HG03159 (cell line): Measurements from ENCODE around the gene PFKFB3.
A peak's percentile ranks its signal among the peaks of the same experiment; 100 is the strongest.

Source experiments
- ATAC-seq: cut with Tn5 transposase; IDR thresholded peaks from one replicate; pipeline ENCODE4 v1.9.1; 2021; ENCODE audit warnings: mild to moderate bottlenecking, moderate library complexity; ENCODE audit not compliant: unreplicated experiment

The PFKFB3 gene

DNA sequence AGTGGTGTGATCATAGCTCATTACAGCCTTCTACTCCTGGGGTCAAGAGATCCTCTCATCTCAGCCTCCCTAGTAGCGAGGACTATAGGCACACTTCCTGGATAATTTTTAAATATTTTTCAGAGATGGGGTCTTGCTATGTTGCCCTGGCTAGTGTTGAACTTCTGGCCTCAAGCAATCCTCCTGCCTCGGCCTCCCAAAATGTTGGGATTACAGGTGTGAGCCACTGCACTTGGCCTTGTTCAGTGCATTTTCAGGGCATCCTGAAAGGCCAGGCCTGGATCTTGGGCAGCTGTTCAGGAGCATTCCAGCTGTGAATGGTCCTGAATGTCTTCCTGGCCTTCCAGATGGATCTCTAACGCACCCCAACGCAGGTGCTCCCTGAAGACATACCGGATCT, 95.7 kb downstream of the PFKFB3 start:
- ATAC-seq: no peak

DNA sequence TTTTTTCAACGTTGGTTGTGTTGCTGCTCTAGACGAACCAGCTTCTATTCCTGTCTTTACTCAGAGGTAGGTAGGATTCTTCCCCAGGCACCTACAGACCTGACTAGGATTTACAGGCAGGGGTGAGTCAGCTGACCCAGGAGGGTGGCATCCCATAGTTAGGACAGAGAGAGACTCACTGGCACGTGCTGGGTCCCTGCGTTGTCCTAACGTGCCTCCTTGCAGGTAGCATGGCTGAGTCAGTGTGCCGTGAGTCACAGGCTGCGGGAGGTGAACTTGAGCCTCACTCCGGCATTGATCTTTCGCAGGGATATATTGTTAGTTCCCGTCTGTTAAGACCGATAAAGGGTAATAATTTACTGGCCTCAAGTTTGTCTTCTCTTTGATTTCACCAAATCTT, 96.5 kb downstream of the PFKFB3 start:
- ATAC-seq: no peak

DNA sequence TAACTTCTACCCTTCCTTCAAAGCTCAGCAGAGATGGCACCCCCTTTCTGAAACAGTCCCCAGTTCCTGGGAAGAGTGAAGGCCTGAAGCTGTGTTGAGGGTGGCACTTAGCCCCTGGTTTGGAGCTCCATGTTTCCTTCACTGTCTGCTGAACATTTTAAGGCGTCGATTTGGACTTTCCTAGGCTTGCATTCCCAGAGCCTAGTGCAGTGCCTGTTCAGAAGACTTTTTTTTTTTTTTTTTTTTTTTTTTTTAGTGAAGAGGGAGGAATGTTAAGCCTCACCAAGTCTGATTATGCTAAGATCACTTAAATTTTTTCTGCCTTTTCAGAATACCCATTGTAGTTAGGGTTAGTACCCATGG, 97.0 kb downstream of the PFKFB3 start:
- no peak for ATAC-seq

DNA sequence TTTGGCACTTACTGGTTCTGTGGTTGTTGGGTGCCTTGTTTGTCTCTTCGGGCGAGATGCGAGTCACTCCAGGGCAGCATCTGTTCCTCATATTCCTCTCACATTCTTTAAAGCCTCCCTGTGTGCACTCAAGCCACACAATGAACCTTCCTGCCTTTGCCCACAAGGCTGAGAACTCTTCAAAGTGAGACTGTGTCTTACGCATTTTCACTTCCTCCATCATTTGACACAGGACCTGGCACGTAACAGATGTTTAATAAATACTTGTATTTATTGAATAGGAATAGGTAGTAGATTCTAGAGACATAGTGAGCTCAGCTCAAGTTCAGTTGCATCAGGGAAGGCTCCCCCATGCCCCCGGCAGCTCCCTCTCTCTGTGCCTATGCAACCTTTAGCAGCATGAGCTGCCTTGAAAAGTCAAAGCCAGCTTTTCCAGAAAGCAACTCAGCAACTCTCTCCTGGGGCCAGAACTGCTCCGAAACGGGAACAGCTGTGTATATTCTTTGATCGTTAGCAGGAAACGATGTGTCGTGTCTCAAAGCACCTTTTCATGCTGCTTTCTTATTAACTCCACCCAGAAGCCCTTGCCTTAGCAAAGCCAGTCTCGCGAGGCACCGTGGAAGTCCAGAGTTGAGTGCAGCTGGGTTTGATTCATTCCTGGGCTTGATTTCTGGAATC, 97.5 kb downstream of the PFKFB3 start:
- ATAC-seq: peak; percentile 92

DNA sequence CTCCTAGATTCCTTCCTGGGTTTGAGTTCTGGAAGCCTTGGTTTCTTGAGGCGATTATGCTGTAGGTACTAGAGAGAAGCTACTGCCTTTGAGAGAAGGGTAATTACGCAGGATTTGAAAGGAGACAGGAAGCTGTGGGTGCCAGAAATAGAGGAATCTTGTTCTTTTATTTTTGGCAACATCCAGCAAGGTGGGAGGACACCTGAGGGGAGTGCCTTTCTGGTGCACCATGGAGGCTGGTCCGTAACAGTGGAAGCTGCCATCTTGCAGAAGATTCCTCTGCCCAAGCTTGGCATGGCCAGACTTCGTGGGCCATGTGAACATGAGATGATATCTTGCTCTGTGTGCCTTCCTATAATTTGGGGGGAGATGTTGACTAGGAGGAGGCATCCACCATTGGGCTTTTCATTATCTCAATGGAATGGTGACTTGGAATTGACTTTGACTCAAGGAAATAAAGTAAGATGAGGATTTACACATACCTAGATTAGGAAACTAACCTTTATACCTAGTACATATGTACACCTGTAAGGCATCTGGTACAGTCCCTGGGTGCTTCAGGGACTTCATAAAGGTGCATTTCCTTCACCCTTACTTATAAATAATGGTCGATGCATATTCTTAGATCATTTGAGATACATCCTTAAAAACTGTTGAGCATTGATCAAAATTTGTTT, 98.2 kb downstream of the PFKFB3 start:
- no peak for ATAC-seq

DNA sequence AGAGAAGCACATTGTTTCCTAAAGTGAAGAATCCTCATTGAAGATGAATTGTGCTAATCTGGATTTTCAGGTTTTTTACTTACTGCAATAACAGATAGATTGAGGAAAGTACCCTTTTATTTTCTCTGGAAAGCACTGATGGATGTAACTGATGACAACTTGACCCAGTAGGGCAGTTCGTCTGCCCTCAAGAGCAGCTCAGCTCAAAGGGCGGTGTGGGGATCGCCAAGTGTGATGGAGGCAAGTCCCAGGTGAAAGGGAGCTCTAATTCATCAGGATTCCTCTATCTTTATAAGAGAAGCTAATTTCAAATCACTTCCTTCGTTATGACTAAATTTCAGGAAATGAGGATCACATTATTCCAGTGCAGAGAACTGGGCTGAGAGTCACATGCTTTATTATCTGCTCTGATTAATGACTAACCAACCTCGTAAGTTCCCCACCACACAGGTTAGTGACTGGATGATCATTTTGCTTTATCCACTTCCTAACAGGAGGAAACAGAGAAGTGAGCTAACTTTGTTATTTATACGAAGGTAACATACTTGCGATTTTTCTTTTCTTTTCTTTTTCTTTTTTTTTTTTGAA, 98.8 kb downstream of the PFKFB3 start:
- no peak for ATAC-seq
